Measurements from ENCODE around the gene NXF1.

GRCh38 chr11:62843466-62843865, 38.2 kb upstream of the NXF1 start:
- no peak for TF ChIP-seq CTCF (IDR thresholded peaks at IDR 0.05; ENCODE audit: low read length)
- no peak for TF ChIP-seq EZH2 (IDR thresholded peaks at IDR 0.05; ENCODE audit: borderline replicate concordance, low read length)
